Spleen (tissue), 7 donors: ENCODE measurements around the gene FHL1.

Experiments
- CTCF ChIP-seq, 11 experiments: fragments of 200-600 bp in 7 of 11; fragments of 450-650 bp in 4 of 11; sonication (generic) in 4 of 11; IDR thresholded peaks in 8 of 11; conservative IDR thresholded peaks in 3 of 11; 1 replicate in 7 of 11; 2 replicates in 4 of 11; pipeline versions ENCODE4 v1.4.0 to v1.8.0; 2016 to 2021; ENCODE audit warnings: antibody characterized with exemption in 11 of 11, inconsistent platforms in 4 of 11, mild to moderate bottlenecking in 1 of 11
- POLR2A ChIP-seq, 3 donors: fragments of 450-650 bp; IDR thresholded peaks; one replicate each; pipeline ENCODE4 v1.5.1; 2017; ENCODE audit warnings: antibody characterized with exemption in 3 of 3, mild to moderate bottlenecking in 1 of 3
- donor health status: DM: no; HTN: no; CAD: no; lungs with moderate emphysema.
- donor health status: DM: no; HTN: no; CAD: no.
- donor health status: DM: no; HTN: no; CAD: no.

- TF ChIP-seq POLR2A (IDR thresholded peaks at IDR 0.05), result no peak
- TF ChIP-seq CTCF (IDR thresholded peaks at IDR 0.05 in 8 of 11, conservative IDR thresholded peaks at IDR 0.05 in 3 of 11), result no peak
Observed at GRCh38 chrX:136159611-136160025, 12.3 kb downstream of the FHL1 start.
